Activated T-helper 1 cell treated with Interleukin-2 at 50 U/mL for 16 hours (primary cell): Measurements from ENCODE around the gene PRDX5.

ENCODE experiments used
- DNase-seq: peaks from one replicate; pipeline ENCODE4 v3.0.0-alpha.2; 2020; ENCODE audit warnings: low read depth

The PRDX5 gene

GRCh38 chr11:64290352-64291261 lies 27.3 kb upstream of the PRDX5 start:
- no peak for DNase-seq

DNA sequence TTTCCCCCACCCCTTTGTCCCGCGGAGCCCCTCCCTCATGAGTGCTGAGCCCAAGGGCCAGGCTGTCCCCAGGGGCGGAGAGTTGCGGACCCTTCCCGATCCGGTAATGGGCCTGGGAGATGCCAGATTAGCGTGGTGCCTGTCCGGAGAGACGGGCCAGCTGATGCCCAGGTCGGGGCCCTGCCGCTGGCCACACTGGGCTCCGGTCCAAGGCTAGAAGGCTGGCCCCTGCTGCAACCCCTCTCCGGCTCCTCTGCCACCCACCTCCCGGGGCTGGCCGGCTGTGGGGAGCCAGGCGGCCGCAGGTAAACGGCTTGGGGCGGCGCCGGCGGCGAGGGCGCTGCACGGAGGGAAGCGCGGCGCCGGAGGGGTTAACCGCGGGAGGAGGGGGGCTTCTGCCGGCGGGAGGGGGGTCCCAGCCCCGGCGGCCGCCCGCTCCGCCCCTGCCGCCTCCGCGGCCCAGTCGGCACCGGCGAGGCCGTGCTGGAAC lies 26.6 kb upstream of the PRDX5 start, which contains the start of gene KCNK4:
TSS of gene KCNK4 (plus strand) at position 41 of the 490 bp plus-strand sequence. CDS start 1,717 bp downstream, outside the sequence.
- no peak for DNase-seq

- no peak for DNase-seq
Measured at GRCh38 chr11:64291752-64292459, 26.0 kb upstream of the PRDX5 start.

DNA sequence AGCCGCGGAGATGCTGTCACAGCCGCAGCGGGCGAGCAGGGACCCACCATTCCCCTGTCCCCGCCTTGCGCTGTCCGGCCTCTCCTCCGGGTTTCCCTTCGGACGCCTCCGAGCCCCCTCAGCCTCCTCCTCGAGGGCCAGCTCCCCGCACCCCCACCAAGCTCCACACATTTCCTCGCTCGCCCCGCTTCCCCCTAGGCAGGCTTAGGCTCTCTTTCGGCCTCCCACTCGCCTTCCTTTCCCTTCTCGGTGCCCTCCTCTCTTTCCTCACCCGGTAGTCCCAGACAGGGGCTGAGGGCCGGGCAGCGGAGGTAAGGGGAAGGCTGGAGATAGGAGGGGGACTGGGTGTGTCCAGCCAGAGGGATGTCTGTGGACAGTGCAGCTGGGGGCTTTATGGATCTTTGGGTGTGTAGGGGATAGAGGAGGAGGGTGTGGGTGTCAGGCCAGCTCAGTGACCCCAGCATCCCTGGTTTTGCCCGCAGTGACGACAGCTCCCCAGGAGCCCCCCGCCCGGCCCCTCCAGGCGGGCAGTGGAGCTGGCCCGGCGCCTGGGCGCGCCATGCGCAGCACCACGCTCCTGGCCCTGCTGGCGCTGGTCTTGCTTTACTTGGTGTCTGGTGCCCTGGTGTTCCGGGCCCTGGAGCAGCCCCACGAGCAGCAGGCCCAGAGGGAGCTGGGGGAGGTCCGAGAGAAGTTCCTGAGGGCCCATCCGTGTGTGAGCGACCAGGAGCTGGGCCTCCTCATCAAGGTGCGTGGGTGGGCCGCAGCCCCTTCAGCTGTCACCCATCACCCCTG lies 25.3 kb upstream of the PRDX5 start:
- no peak for DNase-seq

DNA sequence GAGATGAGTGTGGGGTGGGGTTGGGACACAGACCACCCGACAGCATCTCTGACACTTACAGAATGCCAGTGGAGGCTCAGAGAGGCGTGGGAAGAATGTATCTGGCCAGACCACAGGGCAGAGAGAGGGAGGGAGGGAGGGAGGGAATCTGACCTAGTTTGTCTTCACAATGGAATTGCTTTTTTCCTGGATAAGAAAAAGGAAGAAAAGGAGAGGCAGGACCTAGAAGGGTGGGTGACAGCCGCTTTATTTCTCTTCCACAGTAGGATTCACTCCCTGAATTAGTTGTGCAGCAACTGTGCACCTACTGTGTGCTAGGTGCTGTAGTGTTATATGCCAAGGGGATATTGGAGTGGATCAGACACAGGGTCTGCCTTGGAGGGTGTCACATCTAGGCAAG lies 23.1 kb upstream of the PRDX5 start:
- no peak for DNase-seq

- DNase-seq = no peak
Measured at GRCh38 chr11:64295760-64296159, 22.2 kb upstream of the PRDX5 start.

DNA sequence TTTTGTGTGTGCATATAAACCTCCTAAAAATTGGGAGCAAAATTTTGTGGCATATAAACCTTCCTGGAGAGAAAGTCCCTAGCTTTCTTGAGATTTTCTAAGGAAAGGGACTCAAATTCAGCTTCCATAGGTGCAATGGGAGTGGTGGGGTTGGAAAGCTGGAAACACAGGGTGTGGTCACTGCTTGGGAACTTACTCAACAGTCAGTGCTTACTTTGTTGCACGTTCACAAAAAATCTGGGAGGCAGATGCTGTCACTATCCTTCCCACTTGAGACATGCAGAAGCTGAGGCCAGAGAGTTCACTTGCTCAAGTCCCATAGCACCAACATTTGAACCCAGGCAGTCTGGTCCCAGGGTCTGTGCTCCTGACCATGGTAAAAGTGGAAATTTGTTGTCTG lies 21.7 kb upstream of the PRDX5 start:
- DNase-seq = no peak

GRCh38 chr11:64296830-64297698 lies 20.9 kb upstream of the PRDX5 start:
- no peak for DNase-seq

GRCh38 chr11:64297699-64298358 lies 20.1 kb upstream of the PRDX5 start:
- DNase-seq = no peak

DNA sequence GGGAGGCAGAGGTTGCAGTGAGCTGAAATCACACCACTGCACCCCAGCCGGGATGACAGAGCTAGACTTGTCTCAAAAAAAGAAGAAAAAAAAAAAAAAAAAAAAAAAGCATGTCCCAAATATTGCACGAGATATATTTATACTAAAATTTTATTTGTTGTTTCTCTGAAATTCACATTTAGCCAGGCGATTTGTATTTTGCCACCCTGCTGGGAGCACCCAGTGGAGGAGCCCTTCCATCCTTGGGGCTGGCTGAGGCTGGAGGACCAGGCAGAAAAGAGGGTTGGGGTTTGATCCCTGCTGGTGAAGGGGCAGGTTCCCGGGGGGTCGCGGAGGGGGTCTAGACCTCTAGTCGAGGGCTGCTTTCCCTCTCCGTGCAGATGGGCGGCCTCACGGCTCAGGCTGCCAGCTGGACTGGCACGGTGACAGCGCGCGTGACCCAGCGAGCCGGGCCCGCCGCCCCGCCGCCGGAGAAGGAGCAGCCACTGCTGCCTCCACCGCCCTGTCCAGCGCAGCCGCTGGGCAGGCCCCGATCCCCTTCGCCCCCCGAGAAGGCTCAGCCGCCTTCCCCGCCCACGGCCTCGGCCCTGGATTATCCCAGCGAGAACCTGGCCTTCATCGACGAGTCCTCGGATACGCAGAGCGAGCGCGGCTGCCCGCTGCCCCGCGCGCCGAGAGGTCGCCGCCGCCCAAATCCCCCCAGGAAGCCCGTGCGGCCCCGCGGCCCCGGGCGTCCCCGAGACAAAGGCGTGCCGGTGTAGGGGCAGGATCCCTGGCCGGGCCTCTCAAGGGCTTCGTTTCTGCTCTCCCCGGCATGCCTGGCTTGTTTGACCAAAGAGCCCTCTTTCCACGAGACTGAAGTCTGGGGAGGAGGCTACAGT lies 18.7 kb upstream of the PRDX5 start:
- DNase-seq = no peak

DNA sequence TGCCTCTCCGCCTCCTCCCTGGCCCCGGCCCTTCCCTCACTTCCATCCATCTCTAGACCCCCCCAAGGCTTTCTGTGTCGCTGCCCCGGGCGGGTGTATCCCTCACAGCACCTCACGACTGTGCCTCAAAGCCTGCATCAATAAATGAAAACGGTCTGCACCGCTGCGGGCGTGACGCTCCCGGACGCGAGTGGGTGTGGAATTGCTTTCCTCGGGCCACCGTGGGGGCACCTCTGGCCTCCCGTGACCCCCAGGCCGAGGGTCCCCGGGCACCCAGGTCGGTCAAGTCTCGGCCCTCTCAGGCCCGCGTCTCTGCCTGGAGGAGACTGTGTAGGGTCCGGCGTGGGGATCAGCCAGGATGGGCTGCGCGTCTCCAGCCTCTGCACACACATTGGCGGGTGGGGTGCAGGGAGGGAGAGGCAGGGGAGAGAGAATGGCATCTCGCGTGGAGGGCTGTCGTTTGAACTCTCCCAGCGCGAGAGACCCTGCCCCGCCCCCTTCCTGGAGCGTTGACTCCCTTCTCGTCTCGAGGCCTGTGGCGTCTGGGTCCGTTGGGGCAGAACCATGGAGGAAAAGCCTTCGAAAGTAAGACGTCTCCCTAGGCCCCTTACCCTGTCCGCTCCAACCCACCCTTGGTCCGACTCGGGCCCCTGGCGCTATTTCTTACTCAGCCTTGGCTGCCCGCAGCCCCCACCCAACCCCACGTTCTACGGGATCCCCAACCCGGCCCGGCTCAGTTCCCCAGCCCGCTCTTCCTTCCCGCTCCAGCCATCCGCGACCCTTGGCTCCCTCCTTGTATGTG lies 17.9 kb upstream of the PRDX5 start, which contains the start of gene CATSPERZ:
TSS of gene CATSPERZ (plus strand) at position 512 of the 802 bp plus-strand sequence. CDS start at position 565, 53 bp downstream.
- no peak for DNase-seq

- DNase-seq = no peak
Measured at GRCh38 chr11:64303109-64304031, 14.6 kb upstream of the PRDX5 start.

DNA sequence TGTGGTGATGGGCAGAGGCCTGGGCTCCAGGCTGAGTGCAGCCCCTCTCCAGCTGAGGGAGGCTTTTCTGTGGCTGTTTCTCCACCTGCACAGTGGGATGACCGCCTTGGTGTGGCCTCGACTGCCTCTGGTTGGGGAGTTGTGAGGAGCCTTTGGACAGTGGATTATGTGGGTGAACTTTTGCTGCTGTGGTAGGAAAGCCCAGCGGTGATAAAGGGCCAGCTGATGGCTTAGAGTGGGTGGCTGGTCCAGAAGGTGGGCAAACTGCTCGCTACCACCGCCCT lies 13.9 kb upstream of the PRDX5 start:
- DNase-seq = no peak

DNA sequence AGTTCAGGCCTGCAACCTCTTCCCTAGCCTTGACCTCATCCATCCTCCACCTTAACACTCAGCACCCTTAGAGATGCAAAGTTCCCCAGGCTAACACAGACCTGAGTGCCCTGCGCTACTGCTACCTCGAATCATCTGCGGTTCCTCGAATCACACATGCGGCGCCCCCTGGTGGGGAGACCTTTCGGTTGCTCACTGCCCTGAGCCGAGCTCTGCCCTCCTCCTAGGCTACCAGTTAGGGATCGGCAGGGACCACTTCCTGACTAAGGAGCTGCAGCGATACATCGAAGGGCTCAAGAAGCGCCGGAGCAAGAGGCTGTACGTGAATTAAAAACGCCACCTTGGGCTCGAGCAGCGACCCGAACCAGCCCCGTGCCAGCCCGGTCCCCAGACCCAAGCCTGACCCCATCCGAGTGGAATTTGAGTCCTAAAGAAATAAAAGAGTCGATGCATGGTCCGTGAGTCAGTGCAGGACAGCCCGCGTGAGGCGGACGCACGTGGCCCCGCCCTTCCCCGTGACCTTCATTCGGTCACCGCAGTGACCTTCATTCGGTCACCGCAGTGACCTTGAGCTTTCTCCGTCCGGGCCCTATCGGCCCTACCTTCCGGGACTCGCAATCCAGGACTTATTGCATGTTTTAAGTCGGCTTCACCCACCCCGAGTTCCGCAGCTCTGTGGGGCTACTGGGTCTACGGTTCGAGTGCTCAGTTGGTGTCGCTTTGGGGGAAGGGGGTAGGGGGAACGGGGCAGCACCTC lies 13.4 kb upstream of the PRDX5 start:
- peak; percentile 84 for DNase-seq

DNA sequence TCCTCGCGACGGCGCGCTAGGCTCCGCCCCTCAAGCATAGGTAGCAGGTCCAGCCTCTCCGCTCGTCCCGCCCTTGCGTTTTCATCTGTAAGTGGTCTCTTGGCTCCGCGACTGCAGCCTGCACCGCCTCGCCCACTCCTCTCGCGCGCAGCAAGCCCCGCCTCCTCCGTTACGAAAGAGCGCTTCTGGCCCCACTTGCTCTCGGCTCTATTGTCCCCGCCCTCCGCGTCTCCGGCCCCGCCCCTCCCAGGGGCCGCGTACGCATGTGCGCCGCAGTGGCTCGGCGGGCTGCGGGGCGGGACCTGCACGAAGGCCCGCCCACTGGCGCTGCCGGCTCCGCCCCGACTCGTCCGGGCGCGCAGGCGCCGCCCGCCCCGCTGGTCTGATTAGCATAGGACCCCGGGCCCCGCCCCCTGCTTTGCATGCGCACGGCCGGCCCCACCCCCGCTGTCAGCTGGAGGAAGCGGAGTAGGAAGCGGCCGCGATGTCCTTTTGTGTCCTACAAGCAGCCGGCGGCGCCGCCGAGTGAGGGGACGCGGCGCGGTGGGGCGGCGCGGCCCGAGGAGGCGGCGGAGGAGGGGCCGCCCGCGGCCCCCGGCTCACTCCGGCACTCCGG lies 12.7 kb upstream of the PRDX5 start, which contains the start of gene ESRRA:
TSS of gene ESRRA (plus strand) at position 450 of the 616 bp plus-strand sequence. CDS start 1,656 bp downstream, outside the sequence.
- peak; percentile 100 for DNase-seq
